ENCODE results near the gene R3HDM2.

GRCh38 chr12:57334219-57334618 lies 96.6 kb downstream of the R3HDM2 start:
- TF ChIP-seq CTCF (IDR thresholded peaks at IDR 0.05 in 8 of 11, conservative IDR thresholded peaks at IDR 0.05 in 3 of 11) (no peak), POLR2AphosphoS5 (IDR thresholded peaks at IDR 0.05) (no peak)
